Mesenchymal stem cell (in vitro differentiated cells and primary cell): ENCODE measurements around the gene PSEN1.

ENCODE experiments used
- DNase-seq: peaks from one replicate; pipeline ENCODE4 v3.0.0-alpha.2; 2013
- H2AFZ ChIP-seq: one replicate; pipeline ENCODE4 v1.6.1; 2013; ENCODE audit warnings: low read depth, mild to moderate bottlenecking, control low read depth, inconsistent platforms, low read length, moderate library complexity
- H2AK5ac ChIP-seq: 2 replicates; pipeline ENCODE4 v1.6.1; 2013; ENCODE audit warnings: low read length, moderate library complexity, mild to moderate bottlenecking, inconsistent platforms; ENCODE audit not compliant: severe bottlenecking
- H2BK120ac ChIP-seq: one replicate; pipeline ENCODE4 v1.6.1; 2013; ENCODE audit warnings: low read depth, mild to moderate bottlenecking, inconsistent platforms, low read length, moderate library complexity
- H2BK12ac ChIP-seq, 2 experiments: one replicate each; pipeline ENCODE4 v1.6.1; 2013; ENCODE audit warnings: inconsistent platforms in 2 of 2, low read length in 2 of 2, mild to moderate bottlenecking in 2 of 2, moderate library complexity in 2 of 2, control low read depth in 1 of 2
- H2BK15ac ChIP-seq: one replicate; pipeline ENCODE4 v1.6.1; 2013; ENCODE audit warnings: mild to moderate bottlenecking, low read depth, inconsistent platforms; ENCODE audit not compliant: poor library complexity, severe bottlenecking
- H2BK5ac ChIP-seq: 2 replicates; pipeline ENCODE4 v1.6.1; 2013; ENCODE audit warnings: low read depth, mild to moderate bottlenecking, low read length, control low read depth, inconsistent platforms; ENCODE audit not compliant: poor library complexity, severe bottlenecking
- H3K14ac ChIP-seq, 2 experiments: one replicate each; pipeline ENCODE4 v1.6.1; 2013; ENCODE audit warnings: inconsistent platforms in 2 of 2, low read length in 2 of 2, control low read depth in 1 of 2, mild to moderate bottlenecking in 1 of 2, moderate library complexity in 1 of 2
- H3K18ac ChIP-seq, 2 experiments: one replicate each; pipeline ENCODE4 v1.6.1; 2013; ENCODE audit warnings: inconsistent platforms in 2 of 2, low read length in 2 of 2, control low read depth in 1 of 2, low read depth in 1 of 2, mild to moderate bottlenecking in 1 of 2
- H3K23ac ChIP-seq, 2 experiments: one replicate each; pipeline ENCODE4 v1.6.1; 2013; ENCODE audit warnings: inconsistent platforms in 2 of 2, low read length in 2 of 2, mild to moderate bottlenecking in 2 of 2, moderate library complexity in 2 of 2, control low read depth in 1 of 2
- H3K27ac ChIP-seq: 2 replicates; pipeline ENCODE4 v1.5.1; 2013; ENCODE audit warnings: mild to moderate bottlenecking, moderate library complexity, low read length, control low read depth, inconsistent platforms; ENCODE audit not compliant: poor library complexity, severe bottlenecking
- H3K27me3 ChIP-seq, 2 experiments: 2 replicates each; pipeline versions ENCODE4 v1.6.1 to v1.7.0; 2013; ENCODE audit warnings: low read length in 2 of 2, mild to moderate bottlenecking in 2 of 2, moderate library complexity in 2 of 2, control low read depth in 1 of 2, inconsistent platforms in 1 of 2; ENCODE audit not compliant: control insufficient read depth in 1 of 2, insufficient read depth in 1 of 2
- H3K36me3 ChIP-seq, 2 experiments: 2 replicates each; pipeline versions ENCODE4 v1.6.1 to v1.7.0; 2013; ENCODE audit warnings: low read length in 2 of 2, control low read depth in 1 of 2, inconsistent platforms in 1 of 2, low read depth in 1 of 2, mild to moderate bottlenecking in 1 of 2; ENCODE audit not compliant: insufficient read depth in 2 of 2, control insufficient read depth in 1 of 2
- H3K4ac ChIP-seq, 2 experiments: one replicate each; pipeline ENCODE4 v1.6.1; 2013; ENCODE audit warnings: inconsistent platforms in 2 of 2, low read length in 2 of 2, mild to moderate bottlenecking in 2 of 2, moderate library complexity in 2 of 2, control low read depth in 1 of 2, low read depth in 1 of 2
- H3K4me1 ChIP-seq: 2 replicates; pipeline ENCODE4 v1.6.1; 2013; ENCODE audit warnings: low read depth, low read length, control low read depth; ENCODE audit not compliant: control insufficient read depth, insufficient read depth
- H3K4me2 ChIP-seq: 2 replicates; pipeline ENCODE4 v1.6.1; 2013; ENCODE audit warnings: low read length, mild to moderate bottlenecking, inconsistent platforms; ENCODE audit not compliant: poor library complexity, severe bottlenecking
- H3K4me3 ChIP-seq, 2 experiments: 2 replicates each; pipeline versions ENCODE4 v1.5.1 to v1.7.0; 2013; ENCODE audit warnings: low read length in 2 of 2, mild to moderate bottlenecking in 2 of 2, control low read depth in 1 of 2, low read depth in 1 of 2; ENCODE audit not compliant: insufficient read depth in 1 of 2
- H3K79me1 ChIP-seq: replicated peaks from 2 replicates; pipeline ENCODE4 v1.6.1; 2013; ENCODE audit warnings: mild to moderate bottlenecking, control low read depth, low read length, inconsistent platforms; ENCODE audit not compliant: poor library complexity, severe bottlenecking
- H3K9ac ChIP-seq: 2 replicates; pipeline ENCODE4 v1.7.0; 2013; ENCODE audit warnings: mild to moderate bottlenecking, low read length, moderate library complexity
- H3K9me3 ChIP-seq: 2 replicates; pipeline ENCODE4 v1.7.0; 2013; ENCODE audit warnings: mild to moderate bottlenecking, low read length; ENCODE audit not compliant: control insufficient read depth
- H4K8ac ChIP-seq: one replicate; pipeline ENCODE4 v1.6.1; 2013; ENCODE audit warnings: inconsistent platforms, mild to moderate bottlenecking, low read length, moderate library complexity
- H4K91ac ChIP-seq: one replicate; pipeline ENCODE4 v1.6.1; 2013; ENCODE audit warnings: mild to moderate bottlenecking, low read length, inconsistent platforms
- WGBS: methylation state at CpG from one replicate; pipeline ENCODE4 v1.1.7; 2013; ENCODE audit warnings: mixed read lengths; 5-methylcytosine and 5-hydroxymethylcytosine counted together

Gene PSEN1

DNA sequence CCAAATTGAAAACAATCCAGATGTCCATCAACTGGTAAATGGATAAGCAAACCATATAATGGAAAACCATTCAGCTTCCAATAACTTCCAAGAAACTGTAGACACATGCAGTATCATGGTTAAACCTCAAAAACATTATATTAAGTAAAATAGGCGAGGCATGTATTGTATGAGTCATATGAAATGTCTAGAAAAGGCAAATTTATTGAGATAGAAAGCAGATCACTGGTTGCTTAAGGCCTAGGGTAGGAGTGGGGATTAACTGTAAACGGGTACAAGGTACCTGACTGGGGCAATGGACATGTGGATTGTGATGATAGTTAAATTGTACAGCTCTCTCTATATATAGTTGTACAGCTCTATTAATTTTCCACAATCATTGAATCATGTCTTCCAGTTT, 79.7 kb downstream of the PSEN1 start:
- no peak overlapping the region for H2AK5ac ChIP-seq
- no peak for DNase-seq
- peaks cover 6% of the 10 kb centered on the region for H3K79me1 ChIP-seq
- no peak overlapping the region for H2AFZ ChIP-seq
- no peak overlapping the region for H3K9ac ChIP-seq
- no peak overlapping the region for H3K14ac ChIP-seq
- H2BK5ac ChIP-seq, result no peak overlapping the region
- 88% methylated on average over 2 of the region's 2 CpGs for WGBS
- no peak overlapping the region for H3K23ac ChIP-seq
- no peak overlapping the region for H3K4me3 ChIP-seq
- no peak overlapping the region for H2BK15ac ChIP-seq
- H3K27ac ChIP-seq, result no peak overlapping the region
- no peak overlapping the region for H3K18ac ChIP-seq
- H3K4ac ChIP-seq, result no peak overlapping the region
- H3K36me3 ChIP-seq, result peaks cover 19 to 82% of the 10 kb centered on the region in 2 experiments
- H4K8ac ChIP-seq, result no peak overlapping the region
- H2BK120ac ChIP-seq, result no peak overlapping the region
- H4K91ac ChIP-seq, result no peak overlapping the region
- H3K27me3 ChIP-seq, result no peaks in the 10 kb centered on the region
- H2BK12ac ChIP-seq, result no peak overlapping the region
- H3K4me1 ChIP-seq, result peaks cover 4% of the 10 kb centered on the region
- no peak overlapping the region for H3K4me2 ChIP-seq
- no peaks in the 10 kb centered on the region for H3K9me3 ChIP-seq

DNA sequence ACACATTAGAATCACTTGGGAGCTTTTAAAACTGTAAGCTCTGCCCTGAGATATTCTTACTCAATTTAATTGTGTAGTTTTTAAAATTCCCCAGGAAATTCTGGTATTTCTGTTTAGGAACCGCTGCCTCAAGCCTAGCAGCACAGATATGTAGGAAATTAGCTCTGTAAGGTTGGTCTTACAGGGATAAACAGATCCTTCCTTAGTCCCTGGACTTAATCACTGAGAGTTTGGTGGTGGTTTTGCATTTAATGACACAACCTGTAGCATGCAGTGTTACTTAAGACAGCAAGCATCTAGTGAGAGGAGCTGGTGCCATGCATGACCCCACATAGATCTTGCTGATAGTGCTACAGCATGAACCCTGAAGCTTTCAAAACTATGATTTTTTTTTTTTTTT, 81.1 kb downstream of the PSEN1 start:
- Histone ChIP-seq H3K23ac (no peak overlapping the region), H3K36me3 (peaks cover 17 to 70% of the 10 kb centered on the region in 2 experiments), H3K27me3 (no peaks in the 10 kb centered on the region), H3K14ac (no peak overlapping the region), H2AK5ac (no peak overlapping the region), H3K4me2 (no peak overlapping the region), H3K4me3 (no peak overlapping the region), H3K4me1 (peaks cover 5% of the 10 kb centered on the region), H2BK5ac (no peak overlapping the region), H3K18ac (no peak overlapping the region), H3K9me3 (no peaks in the 10 kb centered on the region), H2BK12ac (no peak overlapping the region), H3K4ac (no peak overlapping the region), H3K9ac (no peak overlapping the region), H2BK120ac (no peak overlapping the region), H3K79me1 (peaks cover 6% of the 10 kb centered on the region), H4K8ac (no peak overlapping the region), H2BK15ac (no peak overlapping the region), H4K91ac (no peak overlapping the region), H3K27ac (no peak overlapping the region), H2AFZ (no peak overlapping the region)
- WGBS, result 100% methylated on average over 1 of the region's 1 CpG
- DNase-seq, result no peak

DNA sequence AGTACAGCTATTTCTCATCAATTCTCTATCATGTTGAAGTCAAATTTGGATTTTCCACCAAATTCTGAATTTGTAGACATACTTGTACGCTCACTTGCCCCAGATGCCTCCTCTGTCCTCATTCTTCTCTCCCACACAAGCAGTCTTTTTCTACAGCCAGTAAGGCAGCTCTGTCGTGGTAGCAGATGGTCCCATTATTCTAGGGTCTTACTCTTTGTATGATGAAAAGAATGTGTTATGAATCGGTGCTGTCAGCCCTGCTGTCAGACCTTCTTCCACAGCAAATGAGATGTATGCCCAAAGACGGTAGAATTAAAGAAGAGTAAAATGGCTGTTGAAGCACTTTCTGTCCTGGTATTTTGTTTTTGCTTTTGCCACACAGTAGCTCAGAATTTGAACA, 83.8 kb downstream of the PSEN1 start:
- no peak overlapping the region for H3K18ac ChIP-seq
- DNase-seq, result no peak
- H2AK5ac ChIP-seq, result no peak overlapping the region
- over 99% methylated on average over 3 of the region's 4 CpGs for WGBS
- no peak overlapping the region for H2AFZ ChIP-seq
- no peak overlapping the region for H3K4ac ChIP-seq
- no peak overlapping the region for H2BK5ac ChIP-seq
- no peaks in the 10 kb centered on the region for H3K27me3 ChIP-seq
- peaks cover 13 to 47% of the 10 kb centered on the region in 2 experiments for H3K36me3 ChIP-seq
- no peak overlapping the region for H3K9ac ChIP-seq
- H3K79me1 ChIP-seq, result peaks cover 8% of the 10 kb centered on the region
- peaks cover 7% of the 10 kb centered on the region for H3K4me1 ChIP-seq
- H2BK12ac ChIP-seq, result no peak overlapping the region
- H2BK120ac ChIP-seq, result no peak overlapping the region
- no peak overlapping the region for H3K14ac ChIP-seq
- no peak overlapping the region for H3K4me2 ChIP-seq
- H4K91ac ChIP-seq, result no peak overlapping the region
- no peaks in the 10 kb centered on the region for H3K9me3 ChIP-seq
- H3K4me3 ChIP-seq, result no peak overlapping the region
- H4K8ac ChIP-seq, result no peak overlapping the region
- H3K27ac ChIP-seq, result no peak overlapping the region
- no peak overlapping the region for H3K23ac ChIP-seq
- H2BK15ac ChIP-seq, result no peak overlapping the region

DNA sequence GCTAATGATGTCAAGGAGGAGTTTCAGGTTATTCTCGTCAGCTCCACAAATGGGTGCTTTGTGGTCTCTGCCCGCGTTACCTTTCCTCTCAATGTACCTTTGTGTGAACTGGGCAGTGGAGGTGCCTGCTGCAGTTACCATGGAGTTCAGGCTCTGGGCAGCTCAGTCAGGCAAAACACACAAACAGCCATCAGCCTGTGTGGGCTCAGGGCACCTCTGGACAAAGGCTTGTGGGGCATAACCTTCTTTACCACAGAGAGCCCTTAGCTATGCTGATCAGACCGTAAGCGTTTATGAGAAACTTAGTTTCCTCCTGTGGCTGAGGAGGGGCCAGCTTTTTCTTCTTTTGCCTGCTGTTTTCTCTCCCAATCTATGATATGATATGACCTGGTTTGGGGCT, 84.3 kb downstream of the PSEN1 start:
- Histone ChIP-seq H3K9ac (no peak overlapping the region), H2AFZ (no peak overlapping the region), H2BK5ac (no peak overlapping the region), H3K14ac (no peak overlapping the region), H3K18ac (no peak overlapping the region), H3K27ac (no peak overlapping the region), H2AK5ac (no peak overlapping the region), H3K4ac (no peak overlapping the region), H3K4me2 (no peak overlapping the region), H3K4me3 (no peak overlapping the region), H4K91ac (peak overlapping the region; percentile 9), H3K36me3 (peaks cover 13 to 43% of the 10 kb centered on the region in 2 experiments), H3K27me3 (no peaks in the 10 kb centered on the region), H2BK120ac (no peak overlapping the region), H3K23ac (peak overlapping the region in 1 of 2 experiments; percentile 72), H3K4me1 (peaks cover 7% of the 10 kb centered on the region), H2BK15ac (no peak overlapping the region), H3K79me1 (peaks cover 8% of the 10 kb centered on the region), H2BK12ac (no peak overlapping the region), H4K8ac (no peak overlapping the region), H3K9me3 (no peaks in the 10 kb centered on the region)
- WGBS, result 96% methylated on average over 5 of the region's 5 CpGs
- no peak for DNase-seq
